ENCODE results near the gene N4BP2.

The N4BP2 gene

DNA sequence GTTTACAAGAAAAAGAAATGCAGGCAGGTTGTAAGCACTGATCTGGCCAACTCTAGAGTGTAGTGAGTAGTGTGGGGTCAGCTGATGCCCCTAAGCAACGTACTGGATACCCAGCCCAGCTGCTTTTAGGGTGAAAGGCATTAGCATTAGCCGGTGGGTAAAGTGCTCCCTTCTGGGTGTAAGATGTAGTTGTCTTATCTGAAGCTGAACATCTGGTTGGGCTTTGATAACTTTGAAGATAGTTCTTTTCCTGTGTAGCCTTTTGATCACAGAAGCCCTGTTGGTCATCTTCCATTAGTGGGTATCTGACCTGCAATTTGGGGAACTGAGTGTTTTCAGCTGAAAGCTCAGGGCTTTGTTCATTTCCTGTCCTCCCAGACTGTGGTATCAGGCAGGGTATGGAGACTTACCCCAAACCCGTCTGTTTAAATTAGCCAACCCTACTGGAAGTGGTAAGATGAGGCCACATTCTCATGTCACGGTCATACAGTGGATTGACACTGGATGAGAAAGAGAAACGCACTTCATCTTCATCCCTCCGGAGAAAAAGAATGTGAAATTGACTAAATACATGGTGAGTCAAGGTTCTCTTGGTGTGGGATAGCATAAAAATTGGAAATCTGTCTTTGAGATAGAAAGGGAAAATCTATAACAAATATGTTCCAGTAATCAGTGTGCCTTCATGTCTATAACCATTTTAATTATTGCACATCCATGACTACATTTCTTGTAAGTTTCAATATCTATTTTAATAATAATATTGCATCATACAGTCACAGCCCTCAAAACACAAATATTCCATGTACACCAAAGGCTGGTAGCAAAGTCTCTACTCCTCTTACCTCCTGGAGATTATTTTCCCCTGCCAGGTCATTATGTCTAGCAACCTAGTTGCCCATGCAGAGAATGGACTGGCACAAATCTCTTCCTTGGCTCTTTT, 148.9 kb downstream of the N4BP2 start:
- TF ChIP-seq ZNF776 (tag by site-specific recombination; IDR thresholded peaks at IDR 0.05; ENCODE audit: borderline replicate concordance) (no peak), ZNF354C (tag by site-specific recombination; IDR thresholded peaks at IDR 0.05; ENCODE audit: borderline replicate concordance, low read depth) (no peak)
- TF ChIP-seq, protein P1, sequence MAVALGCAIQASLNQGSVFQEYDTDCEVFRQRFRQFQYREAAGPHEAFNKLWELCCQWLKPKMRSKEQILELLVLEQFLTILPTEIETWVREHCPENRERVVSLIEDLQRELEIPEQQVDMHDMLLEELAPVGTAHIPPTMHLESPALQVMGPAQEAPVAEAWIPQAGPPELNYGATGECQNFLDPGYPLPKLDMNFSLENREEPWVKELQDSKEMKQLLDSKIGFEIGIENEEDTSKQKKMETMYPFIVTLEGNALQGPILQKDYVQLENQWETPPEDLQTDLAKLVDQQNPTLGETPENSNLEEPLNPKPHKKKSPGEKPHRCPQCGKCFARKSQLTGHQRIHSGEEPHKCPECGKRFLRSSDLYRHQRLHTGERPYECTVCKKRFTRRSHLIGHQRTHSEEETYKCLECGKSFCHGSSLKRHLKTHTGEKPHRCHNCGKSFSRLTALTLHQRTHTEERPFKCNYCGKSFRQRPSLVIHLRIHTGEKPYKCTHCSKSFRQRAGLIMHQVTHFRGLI (tag by site-specific recombination; IDR thresholded peaks at IDR 0.05): peak; percentile 55
- TF ChIP-seq, protein P2, sequence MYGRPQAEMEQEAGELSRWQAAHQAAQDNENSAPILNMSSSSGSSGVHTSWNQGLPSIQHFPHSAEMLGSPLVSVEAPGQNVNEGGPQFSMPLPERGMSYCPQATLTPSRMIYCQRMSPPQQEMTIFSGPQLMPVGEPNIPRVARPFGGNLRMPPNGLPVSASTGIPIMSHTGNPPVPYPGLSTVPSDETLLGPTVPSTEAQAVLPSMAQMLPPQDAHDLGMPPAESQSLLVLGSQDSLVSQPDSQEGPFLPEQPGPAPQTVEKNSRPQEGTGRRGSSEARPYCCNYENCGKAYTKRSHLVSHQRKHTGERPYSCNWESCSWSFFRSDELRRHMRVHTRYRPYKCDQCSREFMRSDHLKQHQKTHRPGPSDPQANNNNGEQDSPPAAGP (tag by site-specific recombination; IDR thresholded peaks at IDR 0.05): no peak
- Histone ChIP-seq H3K4me1 (ENCODE audit: control insufficient read depth, insufficient read depth, low read length) (no peaks in the 10 kb centered on the region), H3K27ac (ENCODE audit: extremely low read depth, low read depth, low read length) (no peak overlapping the region), H3K36me3 (ENCODE audit: control insufficient read depth in 2 of 2, insufficient read depth in 1 of 2, low read length in 2 of 2) (no peaks in the 10 kb centered on the region), H3K4me3 (ENCODE audit: low read depth, low read length) (no peak overlapping the region), H3K9me3 (ENCODE audit: control insufficient read depth, insufficient read depth, low read depth, low read length) (no peaks in the 10 kb centered on the region)
- CTCF ChIA-PET: no interaction called here
- POLR2A ChIA-PET: no interaction called here

DNA sequence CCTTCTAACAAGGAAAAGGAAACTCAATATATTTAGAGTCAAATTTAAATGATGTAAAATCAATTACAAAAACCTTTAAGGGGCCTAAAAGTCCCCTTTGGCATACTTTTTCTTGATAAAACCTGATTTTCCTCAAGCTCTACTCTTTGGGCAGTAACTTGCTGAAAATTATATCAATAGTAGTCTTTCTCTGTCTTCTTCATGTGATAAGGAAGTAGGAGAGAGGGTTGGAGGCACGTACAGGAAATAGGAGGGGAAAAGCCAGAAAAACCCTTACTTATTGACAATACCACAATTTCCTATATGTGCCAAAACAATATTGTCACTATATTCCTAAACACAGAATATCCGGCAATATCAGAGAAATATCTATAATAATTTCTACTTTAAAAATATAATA, 149.8 kb downstream of the N4BP2 start:
- ChIA-PET CTCF (no interaction called here), POLR2A (no interaction called here)
- Histone ChIP-seq H3K27ac (ENCODE audit: extremely low read depth, low read depth, low read length) (no peak overlapping the region), H3K4me1 (ENCODE audit: control insufficient read depth, insufficient read depth, low read length) (no peaks in the 10 kb centered on the region), H3K4me3 (ENCODE audit: low read depth, low read length) (no peak overlapping the region), H3K9me3 (ENCODE audit: control insufficient read depth, insufficient read depth, low read depth, low read length) (no peaks in the 10 kb centered on the region), H3K36me3 (ENCODE audit: control insufficient read depth in 2 of 2, insufficient read depth in 1 of 2, low read length in 2 of 2) (no peaks in the 10 kb centered on the region)
- no peak for TF ChIP-seq ZFP37 (tag by site-specific recombination; IDR thresholded peaks at IDR 0.05)
- no peak for TF ChIP-seq ZNF530 (tag by site-specific recombination; IDR thresholded peaks at IDR 0.05; ENCODE audit: low read depth)
- no peak for TF ChIP-seq ZNF19 (tag by site-specific recombination; IDR thresholded peaks at IDR 0.05; ENCODE audit: low read depth)
- no peak for TF ChIP-seq ZBTB21 (tag by site-specific recombination; IDR thresholded peaks at IDR 0.05)
- TF ChIP-seq, protein P3, sequence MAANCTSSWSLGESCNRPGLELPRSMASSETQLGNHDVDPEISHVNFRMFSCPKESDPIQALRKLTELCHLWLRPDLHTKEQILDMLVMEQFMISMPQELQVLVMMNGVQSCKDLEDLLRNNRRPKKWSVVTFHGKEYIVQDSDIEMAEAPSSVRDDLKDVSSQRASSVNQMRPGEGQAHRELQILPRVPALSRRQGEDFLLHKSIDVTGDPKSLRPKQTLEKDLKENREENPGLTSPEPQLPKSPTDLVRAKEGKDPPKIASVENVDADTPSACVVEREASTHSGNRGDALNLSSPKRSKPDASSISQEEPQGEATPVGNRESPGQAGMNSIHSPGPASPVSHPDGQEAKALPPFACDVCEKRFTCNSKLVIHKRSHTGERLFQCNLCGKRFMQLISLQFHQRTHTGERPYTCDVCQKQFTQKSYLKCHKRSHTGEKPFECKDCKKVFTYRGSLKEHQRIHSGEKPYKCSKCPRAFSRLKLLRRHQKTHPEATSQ (tag by site-specific recombination; IDR thresholded peaks at IDR 0.05): no peak
- TF ChIP-seq ZNF2 (tag by site-specific recombination; IDR thresholded peaks at IDR 0.05): no peak
- TF ChIP-seq, protein P4, sequence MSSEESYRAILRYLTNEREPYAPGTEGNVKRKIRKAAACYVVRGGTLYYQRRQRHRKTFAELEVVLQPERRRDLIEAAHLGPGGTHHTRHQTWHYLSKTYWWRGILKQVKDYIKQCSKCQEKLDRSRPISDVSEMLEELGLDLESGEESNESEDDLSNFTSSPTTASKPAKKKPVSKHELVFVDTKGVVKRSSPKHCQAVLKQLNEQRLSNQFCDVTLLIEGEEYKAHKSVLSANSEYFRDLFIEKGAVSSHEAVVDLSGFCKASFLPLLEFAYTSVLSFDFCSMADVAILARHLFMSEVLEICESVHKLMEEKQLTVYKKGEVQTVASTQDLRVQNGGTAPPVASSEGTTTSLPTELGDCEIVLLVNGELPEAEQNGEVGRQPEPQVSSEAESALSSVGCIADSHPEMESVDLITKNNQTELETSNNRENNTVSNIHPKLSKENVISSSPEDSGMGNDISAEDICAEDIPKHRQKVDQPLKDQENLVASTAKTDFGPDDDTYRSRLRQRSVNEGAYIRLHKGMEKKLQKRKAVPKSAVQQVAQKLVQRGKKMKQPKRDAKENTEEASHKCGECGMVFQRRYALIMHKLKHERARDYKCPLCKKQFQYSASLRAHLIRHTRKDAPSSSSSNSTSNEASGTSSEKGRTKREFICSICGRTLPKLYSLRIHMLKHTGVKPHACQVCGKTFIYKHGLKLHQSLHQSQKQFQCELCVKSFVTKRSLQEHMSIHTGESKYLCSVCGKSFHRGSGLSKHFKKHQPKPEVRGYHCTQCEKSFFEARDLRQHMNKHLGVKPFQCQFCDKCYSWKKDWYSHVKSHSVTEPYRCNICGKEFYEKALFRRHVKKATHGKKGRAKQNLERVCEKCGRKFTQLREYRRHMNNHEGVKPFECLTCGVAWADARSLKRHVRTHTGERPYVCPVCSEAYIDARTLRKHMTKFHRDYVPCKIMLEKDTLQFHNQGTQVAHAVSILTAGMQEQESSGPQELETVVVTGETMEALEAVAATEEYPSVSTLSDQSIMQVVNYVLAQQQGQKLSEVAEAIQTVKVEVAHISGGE (tag by site-specific recombination; conservative IDR thresholded peaks at IDR 0.05; ENCODE audit: low read depth): no peak
- TF ChIP-seq ZNF48 (tag by site-specific recombination; IDR thresholded peaks at IDR 0.05): no peak
- no peak for TF ChIP-seq GFI1B (tag by site-specific recombination; IDR thresholded peaks at IDR 0.05)
- TF ChIP-seq, protein P1 (tag by site-specific recombination; IDR thresholded peaks at IDR 0.05): no peak
- TF ChIP-seq PRDM10 (tag by site-specific recombination; IDR thresholded peaks at IDR 0.05): no peak
- no peak for TF ChIP-seq TCF7L2 (IDR thresholded peaks at IDR 0.05; ENCODE audit: borderline replicate concordance, low read depth, low read length)
- TF ChIP-seq BCL11B (tag by site-specific recombination; IDR thresholded peaks at IDR 0.05; ENCODE audit: low read depth): no peak
- TF ChIP-seq ZNF529 (tag by site-specific recombination; IDR thresholded peaks at IDR 0.05; ENCODE audit: insufficient replicate concordance): no peak
- TF ChIP-seq GLI2 (tag by site-specific recombination; IDR thresholded peaks at IDR 0.05; ENCODE audit: borderline replicate concordance, low read depth): no peak
- no peak for TF ChIP-seq ZNF366 (tag by site-specific recombination; conservative IDR thresholded peaks at IDR 0.05)

Measured in HEK293 (cell line).